HepG2 (cell line): ENCODE results near the gene SLC38A2. TPM values are rescaled to one million over a fixed set of nuclear protein-coding genes. Genes with fewer than 3 reads are reported as not detected.

Experiments
- ADNP ChIP-seq: sonication (generic); formaldehyde crosslinking; IDR thresholded peaks from 2 replicates; pipeline ENCODE4 v1.4.0; 2020; ENCODE audit warnings: missing genetic modification reagents
- FOSL2 ChIP-seq: sonication (generic); formaldehyde crosslinking; IDR thresholded peaks from 2 replicates; pipeline ENCODE4 v1.4.0; 2020; ENCODE audit warnings: missing genetic modification reagents
- GZF1 ChIP-seq: sonication (generic); formaldehyde crosslinking; IDR thresholded peaks from 2 replicates; pipeline ENCODE4 v1.5.1; 2020; ENCODE audit warnings: mild to moderate bottlenecking, missing genetic modification reagents
- HDAC1 ChIP-seq: sonication (generic); formaldehyde crosslinking; IDR thresholded peaks from 2 replicates; pipeline ENCODE4 v1.5.1; 2020; ENCODE audit warnings: mild to moderate bottlenecking, missing genetic modification reagents
- ISX ChIP-seq: sonication (generic); formaldehyde crosslinking; conservative IDR thresholded peaks from 2 replicates; pipeline ENCODE4 v1.5.0; 2020; ENCODE audit warnings: missing genetic modification reagents
- KAT2B ChIP-seq: fragments of 150-350 bp; IDR thresholded peaks from 2 replicates; pipeline ENCODE4 v1.6.1; 2014; ENCODE audit warnings: low read depth, low read length, borderline replicate concordance
- NFRKB ChIP-seq: fragments of 450-650 bp; IDR thresholded peaks from 2 replicates; pipeline ENCODE4 v1.6.1; 2017
- NPAS2 ChIP-seq: sonication (generic); formaldehyde crosslinking; IDR thresholded peaks from 2 replicates; pipeline ENCODE4 v1.8.0; 2022; ENCODE audit warnings: mild to moderate bottlenecking, missing genetic modification reagents, borderline replicate concordance
- SMC3 ChIP-seq: IDR thresholded peaks from 2 replicates; pipeline ENCODE4 v1.6.1; 2011; ENCODE audit warnings: low read length, improper control_type of control experiment
- THAP11 ChIP-seq: IDR thresholded peaks from 2 replicates; pipeline ENCODE4 v1.6.1; 2016; ENCODE audit warnings: missing biosample characterization, missing genetic modification reagents
- TMF1 ChIP-seq: sonication (generic); formaldehyde crosslinking; IDR thresholded peaks from 2 replicates; pipeline ENCODE4 v1.8.1; 2022; ENCODE audit warnings: low read depth, missing genetic modification reagents
- ZNF292 ChIP-seq: sonication (generic); formaldehyde crosslinking; IDR thresholded peaks from 2 replicates; pipeline ENCODE4 v1.8.1; 2022; ENCODE audit warnings: mild to moderate bottlenecking, low read depth, missing genetic modification reagents, borderline replicate concordance
- ZNF552 ChIP-seq: sonication (generic); formaldehyde crosslinking; IDR thresholded peaks from 2 replicates; pipeline ENCODE4 v1.9.0; 2022; ENCODE audit warnings: missing genetic modification reagents, mild to moderate bottlenecking, borderline replicate concordance
- ZSCAN9 ChIP-seq: IDR thresholded peaks from 2 replicates; pipeline ENCODE4 v1.6.1; 2016; ENCODE audit warnings: borderline replicate concordance
- polyA plus RNA-seq, 8 experiments: library from polyadenylated mRNA; depleted of rRNA in 3 of 8; stranded (reverse) in 7 of 8; unstranded in 1 of 8; fragments of >200 nt; fragmentation: Illumina TruSeq in 4 of 8; extraction: Trizol in 4 of 8; gene quantifications; 2 replicates each; pipeline versions ENCODE4 v1.2.1 to v1.2.3, GENCODE V29; 2011 to 2016; ENCODE audit warnings: low read depth in 4 of 8, missing spikeins in 1 of 8, mixed read lengths in 1 of 8; ENCODE audit not compliant: insufficient read depth in 1 of 8
- total RNA-seq, 5 experiments: library from RNA; depleted of rRNA; stranded (reverse); fragments of >200 nt; fragmentation: Illumina TruSeq; extraction: Trizol; gene quantifications; 2 replicates each; pipeline ENCODE4 v1.2.3, GENCODE V29; 2016; ENCODE audit warnings: low read depth in 1 of 5
- TF ChIP-seq, protein P1 (sequence below): sonication (generic); formaldehyde crosslinking; conservative IDR thresholded peaks from 2 replicates; pipeline ENCODE4 v1.4.0; 2020; ENCODE audit warnings: mild to moderate bottlenecking, missing genetic modification reagents, moderate library complexity
- TF ChIP-seq, protein P2 (sequence below): IDR thresholded peaks from 2 replicates; pipeline ENCODE4 v1.6.1; 2018; ENCODE audit warnings: missing genetic modification reagents, mild to moderate bottlenecking, missing compliant biosample characterization
- TF ChIP-seq, protein P3 (sequence below): sonication (generic); formaldehyde crosslinking; IDR thresholded peaks from 2 replicates; pipeline ENCODE4 v1.4.0; 2020; ENCODE audit warnings: missing genetic modification reagents
- TF ChIP-seq, protein P4 (sequence below): sonication (generic); formaldehyde crosslinking; IDR thresholded peaks from 2 replicates; pipeline ENCODE4 v1.9.0; 2021; ENCODE audit warnings: missing genetic modification reagents, mild to moderate bottlenecking, borderline replicate concordance
- TF ChIP-seq, protein P5 (sequence below): sonication (generic); formaldehyde crosslinking; IDR thresholded peaks from 2 replicates; pipeline ENCODE4 v1.4.0; 2020; ENCODE audit warnings: missing genetic modification reagents; ENCODE audit errors: not compliant biosample characterization

Gene SLC38A2
- total and polyA plus RNA-seq, 2 of the 13 experiments (the other 11 are each of a cell fraction or from before 2014, with no cell fraction given): 368 to 880 TPM

DNA sequence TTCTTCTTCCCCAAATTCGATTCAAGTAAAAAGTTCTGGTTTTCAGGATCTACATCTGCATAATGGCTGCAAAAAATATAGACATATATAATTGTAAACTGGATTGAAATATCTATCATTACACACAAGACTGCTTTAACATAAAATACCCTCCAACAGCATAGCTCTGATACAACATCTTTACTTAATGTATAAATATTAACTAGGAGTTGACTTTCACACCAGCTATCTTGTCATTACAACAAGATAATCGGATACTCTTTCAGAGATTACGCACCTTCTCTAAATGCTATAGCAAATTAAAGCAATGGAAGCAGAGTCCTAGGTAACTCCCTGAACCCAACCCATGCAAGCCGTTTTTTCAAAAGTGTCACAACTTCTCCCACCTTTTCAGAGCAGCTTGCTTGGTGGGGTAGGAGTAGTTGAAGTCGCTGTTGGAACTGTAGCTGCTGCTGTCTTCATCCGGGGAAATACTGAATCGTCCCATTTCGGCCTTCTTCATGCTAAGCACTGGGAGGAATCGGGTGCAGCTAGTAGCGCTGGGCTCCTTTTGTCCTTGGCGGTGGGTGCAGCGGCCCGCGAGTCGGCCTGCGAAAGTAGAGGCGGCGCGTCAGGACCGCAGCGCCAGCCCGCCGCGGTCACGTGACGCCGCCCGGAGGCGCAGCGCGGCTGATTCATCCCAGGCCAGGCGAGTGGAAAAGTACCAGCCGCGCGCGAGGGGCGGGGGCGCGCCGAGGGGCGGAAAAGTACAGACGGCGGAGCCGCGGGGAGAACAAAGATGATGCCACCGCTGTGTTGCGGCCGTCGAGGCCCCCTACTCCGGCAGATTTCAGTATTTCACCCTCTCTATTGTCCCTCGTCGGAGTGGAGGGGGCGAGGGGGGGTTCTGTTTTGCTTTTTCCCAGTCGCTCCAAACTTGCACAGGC is 1.5 kb downstream of the SLC38A2 start (continued):
- TF ChIP-seq ZNF552 (CRISPR knock-in tag) (peak; percentile 33; the same call in 1 of the 2 replicates), ZSCAN9 (CRISPR knock-in tag) (no peak), GZF1 (CRISPR knock-in tag) (peak; percentile 21; the same call in 1 of the 2 replicates), KAT2B (no peak), SMC3 (no peak), TMF1 (CRISPR knock-in tag) (peak; percentile 55; the same call in 1 of the 2 replicates), THAP11 (CRISPR knock-in tag) (0 out of 2 replicates have a peak, but pooled peaks have one; percentile 41), FOSL2 (peak; percentile 87), HDAC1 (CRISPR knock-in tag) (no peak), ADNP (CRISPR knock-in tag) (no peak), ISX (CRISPR knock-in tag) (0 out of 2 replicates have a peak, but pooled peaks have one; percentile 32), ZNF292 (no peak), NPAS2 (CRISPR knock-in tag) (no peak), NFRKB (no peak)
- TF ChIP-seq, protein P1, sequence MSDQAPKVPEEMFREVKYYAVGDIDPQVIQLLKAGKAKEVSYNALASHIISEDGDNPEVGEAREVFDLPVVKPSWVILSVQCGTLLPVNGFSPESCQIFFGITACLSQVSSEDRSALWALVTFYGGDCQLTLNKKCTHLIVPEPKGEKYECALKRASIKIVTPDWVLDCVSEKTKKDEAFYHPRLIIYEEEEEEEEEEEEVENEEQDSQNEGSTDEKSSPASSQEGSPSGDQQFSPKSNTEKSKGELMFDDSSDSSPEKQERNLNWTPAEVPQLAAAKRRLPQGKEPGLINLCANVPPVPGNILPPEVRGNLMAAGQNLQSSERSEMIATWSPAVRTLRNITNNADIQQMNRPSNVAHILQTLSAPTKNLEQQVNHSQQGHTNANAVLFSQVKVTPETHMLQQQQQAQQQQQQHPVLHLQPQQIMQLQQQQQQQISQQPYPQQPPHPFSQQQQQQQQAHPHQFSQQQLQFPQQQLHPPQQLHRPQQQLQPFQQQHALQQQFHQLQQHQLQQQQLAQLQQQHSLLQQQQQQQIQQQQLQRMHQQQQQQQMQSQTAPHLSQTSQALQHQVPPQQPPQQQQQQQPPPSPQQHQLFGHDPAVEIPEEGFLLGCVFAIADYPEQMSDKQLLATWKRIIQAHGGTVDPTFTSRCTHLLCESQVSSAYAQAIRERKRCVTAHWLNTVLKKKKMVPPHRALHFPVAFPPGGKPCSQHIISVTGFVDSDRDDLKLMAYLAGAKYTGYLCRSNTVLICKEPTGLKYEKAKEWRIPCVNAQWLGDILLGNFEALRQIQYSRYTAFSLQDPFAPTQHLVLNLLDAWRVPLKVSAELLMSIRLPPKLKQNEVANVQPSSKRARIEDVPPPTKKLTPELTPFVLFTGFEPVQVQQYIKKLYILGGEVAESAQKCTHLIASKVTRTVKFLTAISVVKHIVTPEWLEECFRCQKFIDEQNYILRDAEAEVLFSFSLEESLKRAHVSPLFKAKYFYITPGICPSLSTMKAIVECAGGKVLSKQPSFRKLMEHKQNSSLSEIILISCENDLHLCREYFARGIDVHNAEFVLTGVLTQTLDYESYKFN (CRISPR knock-in tag): peak; percentile 28; the same call in 1 of the 2 replicates
- TF ChIP-seq, protein P2, sequence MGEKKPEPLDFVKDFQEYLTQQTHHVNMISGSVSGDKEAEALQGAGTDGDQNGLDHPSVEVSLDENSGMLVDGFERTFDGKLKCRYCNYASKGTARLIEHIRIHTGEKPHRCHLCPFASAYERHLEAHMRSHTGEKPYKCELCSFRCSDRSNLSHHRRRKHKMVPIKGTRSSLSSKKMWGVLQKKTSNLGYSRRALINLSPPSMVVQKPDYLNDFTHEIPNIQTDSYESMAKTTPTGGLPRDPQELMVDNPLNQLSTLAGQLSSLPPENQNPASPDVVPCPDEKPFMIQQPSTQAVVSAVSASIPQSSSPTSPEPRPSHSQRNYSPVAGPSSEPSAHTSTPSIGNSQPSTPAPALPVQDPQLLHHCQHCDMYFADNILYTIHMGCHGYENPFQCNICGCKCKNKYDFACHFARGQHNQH: peak; percentile 33; the same call in 1 of the 2 replicates
- TF ChIP-seq, protein P3, sequence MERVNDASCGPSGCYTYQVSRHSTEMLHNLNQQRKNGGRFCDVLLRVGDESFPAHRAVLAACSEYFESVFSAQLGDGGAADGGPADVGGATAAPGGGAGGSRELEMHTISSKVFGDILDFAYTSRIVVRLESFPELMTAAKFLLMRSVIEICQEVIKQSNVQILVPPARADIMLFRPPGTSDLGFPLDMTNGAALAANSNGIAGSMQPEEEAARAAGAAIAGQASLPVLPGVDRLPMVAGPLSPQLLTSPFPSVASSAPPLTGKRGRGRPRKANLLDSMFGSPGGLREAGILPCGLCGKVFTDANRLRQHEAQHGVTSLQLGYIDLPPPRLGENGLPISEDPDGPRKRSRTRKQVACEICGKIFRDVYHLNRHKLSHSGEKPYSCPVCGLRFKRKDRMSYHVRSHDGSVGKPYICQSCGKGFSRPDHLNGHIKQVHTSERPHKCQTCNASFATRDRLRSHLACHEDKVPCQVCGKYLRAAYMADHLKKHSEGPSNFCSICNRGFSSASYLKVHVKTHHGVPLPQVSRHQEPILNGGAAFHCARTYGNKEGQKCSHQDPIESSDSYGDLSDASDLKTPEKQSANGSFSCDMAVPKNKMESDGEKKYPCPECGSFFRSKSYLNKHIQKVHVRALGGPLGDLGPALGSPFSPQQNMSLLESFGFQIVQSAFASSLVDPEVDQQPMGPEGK (CRISPR knock-in tag): peak; percentile 96
- TF ChIP-seq, protein P4, sequence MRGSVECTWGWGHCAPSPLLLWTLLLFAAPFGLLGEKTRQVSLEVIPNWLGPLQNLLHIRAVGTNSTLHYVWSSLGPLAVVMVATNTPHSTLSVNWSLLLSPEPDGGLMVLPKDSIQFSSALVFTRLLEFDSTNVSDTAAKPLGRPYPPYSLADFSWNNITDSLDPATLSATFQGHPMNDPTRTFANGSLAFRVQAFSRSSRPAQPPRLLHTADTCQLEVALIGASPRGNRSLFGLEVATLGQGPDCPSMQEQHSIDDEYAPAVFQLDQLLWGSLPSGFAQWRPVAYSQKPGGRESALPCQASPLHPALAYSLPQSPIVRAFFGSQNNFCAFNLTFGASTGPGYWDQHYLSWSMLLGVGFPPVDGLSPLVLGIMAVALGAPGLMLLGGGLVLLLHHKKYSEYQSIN: peak; percentile 69; the same call in 1 of the 2 replicates
- TF ChIP-seq, protein P5, sequence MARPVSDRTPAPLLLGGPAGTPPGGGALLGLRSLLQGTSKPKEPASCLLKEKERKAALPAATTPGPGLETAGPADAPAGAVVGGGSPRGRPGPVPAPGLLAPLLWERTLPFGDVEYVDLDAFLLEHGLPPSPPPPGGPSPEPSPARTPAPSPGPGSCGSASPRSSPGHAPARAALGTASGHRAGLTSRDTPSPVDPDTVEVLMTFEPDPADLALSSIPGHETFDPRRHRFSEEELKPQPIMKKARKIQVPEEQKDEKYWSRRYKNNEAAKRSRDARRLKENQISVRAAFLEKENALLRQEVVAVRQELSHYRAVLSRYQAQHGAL: no peak
